ENCODE measurements around the gene ADGRB3. TPM values are rescaled to one million over a fixed set of nuclear protein-coding genes. Genes with fewer than 3 reads are reported as not detected.

The ADGRB3 gene
- total RNA-seq, 1 experiment from 2014 or later = not detected

DNA sequence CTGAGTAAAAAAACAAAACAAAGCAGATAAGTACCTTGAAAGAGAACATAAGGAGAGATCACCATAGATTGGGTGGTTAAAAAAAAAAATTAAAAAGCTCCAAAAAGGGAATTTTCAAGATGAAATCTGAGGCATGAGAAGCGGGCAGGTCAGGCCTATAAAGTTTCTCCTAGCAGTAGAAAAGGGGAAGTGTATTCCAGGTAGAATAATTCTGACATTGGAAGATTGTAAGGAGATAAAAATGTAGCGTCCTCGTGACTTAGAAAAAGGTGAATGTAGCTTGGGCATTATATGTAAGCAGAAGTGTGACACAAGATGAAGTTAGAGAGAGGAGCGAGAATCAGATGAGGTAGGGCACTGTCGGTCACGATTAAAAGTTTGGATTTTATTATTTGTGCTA, 9.1 kb upstream of the ADGRB3 start:
- TF ChIP-seq, protein P1, sequence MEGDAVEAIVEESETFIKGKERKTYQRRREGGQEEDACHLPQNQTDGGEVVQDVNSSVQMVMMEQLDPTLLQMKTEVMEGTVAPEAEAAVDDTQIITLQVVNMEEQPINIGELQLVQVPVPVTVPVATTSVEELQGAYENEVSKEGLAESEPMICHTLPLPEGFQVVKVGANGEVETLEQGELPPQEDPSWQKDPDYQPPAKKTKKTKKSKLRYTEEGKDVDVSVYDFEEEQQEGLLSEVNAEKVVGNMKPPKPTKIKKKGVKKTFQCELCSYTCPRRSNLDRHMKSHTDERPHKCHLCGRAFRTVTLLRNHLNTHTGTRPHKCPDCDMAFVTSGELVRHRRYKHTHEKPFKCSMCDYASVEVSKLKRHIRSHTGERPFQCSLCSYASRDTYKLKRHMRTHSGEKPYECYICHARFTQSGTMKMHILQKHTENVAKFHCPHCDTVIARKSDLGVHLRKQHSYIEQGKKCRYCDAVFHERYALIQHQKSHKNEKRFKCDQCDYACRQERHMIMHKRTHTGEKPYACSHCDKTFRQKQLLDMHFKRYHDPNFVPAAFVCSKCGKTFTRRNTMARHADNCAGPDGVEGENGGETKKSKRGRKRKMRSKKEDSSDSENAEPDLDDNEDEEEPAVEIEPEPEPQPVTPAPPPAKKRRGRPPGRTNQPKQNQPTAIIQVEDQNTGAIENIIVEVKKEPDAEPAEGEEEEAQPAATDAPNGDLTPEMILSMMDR (IDR thresholded peaks at IDR 0.05; ENCODE audit: unreplicated experiment) = no peak
- no peaks in the 10 kb centered on the region for H3K9me3 Mint-ChIP-seq (ENCODE audit: unreplicated experiment)
- no peak overlapping the region for H3K27ac Mint-ChIP-seq (ENCODE audit: low read depth, unreplicated experiment)
- H3K4me3 Mint-ChIP-seq (ENCODE audit: unreplicated experiment) = no peak overlapping the region
- no TSS peak for BruUV-seq (replicated peaks)
- CTCF ChIA-PET = interaction anchor here (1.1 to 1.2 kb wide), 2 partner anchors 9 to 11 kb away, joined by 3 to 4 read pairs; partner anchors contain the start of gene ADGRB3
- H3K27me3 Mint-ChIP-seq (ENCODE audit: insufficient read depth, unreplicated experiment) = peaks cover 81% of the 10 kb centered on the region
- DNase-seq (ENCODE audit: unreplicated experiment) = no peak
- intact Hi-C loops (cut with micrococcal nuclease) = no loop called here
- POLR2A ChIA-PET = no interaction called here
- H3K36me3 Mint-ChIP-seq (ENCODE audit: insufficient read depth, unreplicated experiment) = no peaks in the 10 kb centered on the region
- H3K4me1 Mint-ChIP-seq (ENCODE audit: insufficient read depth, unreplicated experiment) = no peaks in the 10 kb centered on the region

DNA sequence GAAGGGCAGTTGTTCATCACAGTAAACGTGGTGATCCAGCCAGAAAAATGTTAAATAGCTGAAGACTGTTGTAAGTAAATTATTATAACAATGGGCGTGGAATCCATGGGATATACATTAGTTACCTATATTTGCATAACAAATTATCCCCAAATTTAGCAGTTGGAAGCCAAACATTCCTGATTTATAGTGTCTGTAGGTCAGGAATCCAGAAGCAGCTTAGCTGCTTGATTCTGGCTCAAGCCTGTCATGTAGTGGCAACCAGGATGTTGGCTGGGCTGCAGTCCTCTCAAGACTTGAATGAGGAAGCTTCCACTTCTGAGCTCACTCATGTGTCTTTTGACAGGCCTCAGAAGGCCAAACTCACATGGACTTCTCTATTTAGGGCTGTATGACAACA, 6.9 kb upstream of the ADGRB3 start:
- CTCF ChIA-PET = interaction anchor here (0.7 kb wide), 1 partner anchor 12 kb away, joined by 5 read pairs; no protein-coding TSS in a partner anchor
- POLR2A ChIA-PET = no interaction called here
- H3K4me3 Mint-ChIP-seq (ENCODE audit: unreplicated experiment) = no peak overlapping the region
- no peaks in the 10 kb centered on the region for H3K36me3 Mint-ChIP-seq (ENCODE audit: insufficient read depth, unreplicated experiment)
- no peaks in the 10 kb centered on the region for H3K4me1 Mint-ChIP-seq (ENCODE audit: insufficient read depth, unreplicated experiment)
- TF ChIP-seq, protein P1 (IDR thresholded peaks at IDR 0.05; ENCODE audit: unreplicated experiment) = no peak
- H3K9me3 Mint-ChIP-seq (ENCODE audit: unreplicated experiment) = no peaks in the 10 kb centered on the region
- intact Hi-C loops (cut with micrococcal nuclease) = no loop called here
- no peak overlapping the region for H3K27ac Mint-ChIP-seq (ENCODE audit: low read depth, unreplicated experiment)
- H3K27me3 Mint-ChIP-seq (ENCODE audit: insufficient read depth, unreplicated experiment) = peaks cover 82% of the 10 kb centered on the region
- no peak for DNase-seq (ENCODE audit: unreplicated experiment)
- BruUV-seq (replicated peaks) = no TSS peak

GRCh38 chr6:68632734-68633133, 2.3 kb upstream of the ADGRB3 start:
- TF ChIP-seq, protein P1 (IDR thresholded peaks at IDR 0.05; ENCODE audit: unreplicated experiment) = no peak
- intact Hi-C loops (cut with micrococcal nuclease) = no loop called here
- BruUV-seq (replicated peaks) = no TSS peak

DNA sequence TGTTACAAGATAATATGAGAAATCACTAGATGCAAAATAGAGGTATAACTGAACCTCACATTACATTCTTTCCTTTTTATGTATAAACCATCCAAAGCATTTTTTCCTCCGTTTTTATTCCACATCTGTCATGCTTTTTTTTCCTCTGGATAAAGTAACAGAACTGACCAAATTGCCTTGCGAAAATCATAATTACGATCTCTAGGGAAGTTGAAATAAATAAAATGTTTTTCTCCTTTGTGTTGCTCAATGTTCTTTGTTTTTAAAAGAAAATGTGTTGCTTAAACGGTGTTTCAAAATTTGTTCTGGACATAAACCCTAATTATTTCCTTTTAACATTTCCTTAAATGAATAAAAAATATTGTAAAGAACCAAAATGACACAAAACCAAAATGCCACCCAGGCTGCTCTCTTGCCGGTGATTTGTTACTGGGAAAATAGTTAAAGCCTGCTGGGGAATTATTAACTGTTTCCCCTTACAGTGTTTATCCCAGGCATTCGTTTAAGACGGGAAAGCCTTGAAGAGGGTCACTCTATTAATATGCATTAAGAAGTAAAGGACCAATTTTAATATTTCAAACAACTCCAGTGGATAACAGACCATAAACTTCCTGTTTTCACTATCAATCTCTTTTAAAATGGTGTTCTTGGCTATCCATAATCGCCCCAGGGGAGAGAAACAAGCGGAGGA, 1.7 kb upstream of the ADGRB3 start:
- intact Hi-C loops (cut with micrococcal nuclease) = no loop called here
- no peak for DNase-seq (ENCODE audit: unreplicated experiment)
- TF ChIP-seq, protein P1 (IDR thresholded peaks at IDR 0.05; ENCODE audit: unreplicated experiment) = no peak
- Mint-ChIP-seq H3K27me3 (ENCODE audit: insufficient read depth, unreplicated experiment) (peaks cover 86% of the 10 kb centered on the region), H3K4me3 (ENCODE audit: unreplicated experiment) (no peak overlapping the region), H3K4me1 (ENCODE audit: insufficient read depth, unreplicated experiment) (peaks cover 6% of the 10 kb centered on the region), H3K9me3 (ENCODE audit: unreplicated experiment) (no peaks in the 10 kb centered on the region), H3K27ac (ENCODE audit: low read depth, unreplicated experiment) (no peak overlapping the region), H3K36me3 (ENCODE audit: insufficient read depth, unreplicated experiment) (no peaks in the 10 kb centered on the region)
- no TSS peak for BruUV-seq (replicated peaks)
- POLR2A ChIA-PET = no interaction called here
- CTCF ChIA-PET = no interaction called here

More at GRCh38 chr6:68632734-68633133, 2.3 kb upstream of the ADGRB3 start:
- H3K4me3 Mint-ChIP-seq (ENCODE audit: unreplicated experiment) = no peak overlapping the region
- H3K36me3 Mint-ChIP-seq (ENCODE audit: insufficient read depth, unreplicated experiment) = no peaks in the 10 kb centered on the region
- CTCF ChIA-PET = no interaction called here
- peaks cover 6% of the 10 kb centered on the region for H3K4me1 Mint-ChIP-seq (ENCODE audit: insufficient read depth, unreplicated experiment)
- peaks cover 83% of the 10 kb centered on the region for H3K27me3 Mint-ChIP-seq (ENCODE audit: insufficient read depth, unreplicated experiment)
- H3K27ac Mint-ChIP-seq (ENCODE audit: low read depth, unreplicated experiment) = no peak overlapping the region
- DNase-seq (ENCODE audit: unreplicated experiment) = no peak
- H3K9me3 Mint-ChIP-seq (ENCODE audit: unreplicated experiment) = no peaks in the 10 kb centered on the region
- POLR2A ChIA-PET = no interaction called here
